ENCODE data around the gene GFOD2. TPM values are rescaled to one million over a fixed set of nuclear protein-coding genes. Genes with fewer than 3 reads are reported as not detected.

The GFOD2 gene
- total and polyA plus RNA-seq, 2 experiments from 2014 or later: 19.3 to 34.3 TPM

GRCh38 chr16:67653789-67654402 is 65.2 kb downstream of the GFOD2 start:
- Histone ChIP-seq H3K4me1 (ENCODE audit: insufficient read depth) (no peaks in the 10 kb centered on the region; the same call in 1 of the 2 replicates), H2AFZ (no peak overlapping the region), H3K27me3 (ENCODE audit: insufficient read depth) (peaks cover 50% of the 10 kb centered on the region), H3K27ac (ENCODE audit: low read depth) (no peak overlapping the region), H3K4me3 (peak overlapping the region; percentile 69), H3K79me2 (replicated peaks; ENCODE audit: insufficient read depth) (no peaks in the 10 kb centered on the region), H3K36me3 (ENCODE audit: insufficient read depth) (no peaks in the 10 kb centered on the region), H3F3A (replicated peaks; ENCODE audit: low read depth) (peaks cover 6% of the 10 kb centered on the region; the same call in 1 of the 2 replicates), H4K20me1 (replicated peaks; ENCODE audit: insufficient read depth) (no peaks in the 10 kb centered on the region; the same call in 1 of the 2 replicates), H3K9me2 (ENCODE audit: insufficient read depth) (no peaks in the 10 kb centered on the region), H3K4me2 (peak overlapping the region; percentile 87)
- Mint-ChIP-seq H3K27me3 (ENCODE audit: insufficient read depth, low read depth, poor library complexity) (peaks cover 60% of the 10 kb centered on the region), H3K27ac (no peak overlapping the region), H3K36me3 (ENCODE audit: low read depth) (peaks cover 9% of the 10 kb centered on the region; the same call in 1 of the 3 replicates), H3K9me3 (no peaks in the 10 kb centered on the region), H3K4me3 (peak overlapping the region; percentile 77), H3K4me1 (peaks cover 11% of the 10 kb centered on the region)
- ATAC-seq (peak; percentile 3), DNase-seq (ENCODE audit: low spot score) (no peak)
- TF ChIP-seq CREB1 (CRISPR knock-in tag; IDR thresholded peaks at IDR 0.05; ENCODE audit: low read depth) (no peak), JUNB (IDR thresholded peaks at IDR 0.05; ENCODE audit: unreplicated experiment) (no peak), POLR2AphosphoS5 (IDR thresholded peaks at IDR 0.05; ENCODE audit: low read depth) (no peak), ZNF462 (CRISPR knock-in tag; IDR thresholded peaks at IDR 0.05) (no peak), ETS1 (IDR thresholded peaks at IDR 0.05) (no peak), EZH2phosphoT487 (IDR thresholded peaks at IDR 0.05; ENCODE audit: unreplicated experiment) (no peak)
- TF ChIP-seq, protein P1, sequence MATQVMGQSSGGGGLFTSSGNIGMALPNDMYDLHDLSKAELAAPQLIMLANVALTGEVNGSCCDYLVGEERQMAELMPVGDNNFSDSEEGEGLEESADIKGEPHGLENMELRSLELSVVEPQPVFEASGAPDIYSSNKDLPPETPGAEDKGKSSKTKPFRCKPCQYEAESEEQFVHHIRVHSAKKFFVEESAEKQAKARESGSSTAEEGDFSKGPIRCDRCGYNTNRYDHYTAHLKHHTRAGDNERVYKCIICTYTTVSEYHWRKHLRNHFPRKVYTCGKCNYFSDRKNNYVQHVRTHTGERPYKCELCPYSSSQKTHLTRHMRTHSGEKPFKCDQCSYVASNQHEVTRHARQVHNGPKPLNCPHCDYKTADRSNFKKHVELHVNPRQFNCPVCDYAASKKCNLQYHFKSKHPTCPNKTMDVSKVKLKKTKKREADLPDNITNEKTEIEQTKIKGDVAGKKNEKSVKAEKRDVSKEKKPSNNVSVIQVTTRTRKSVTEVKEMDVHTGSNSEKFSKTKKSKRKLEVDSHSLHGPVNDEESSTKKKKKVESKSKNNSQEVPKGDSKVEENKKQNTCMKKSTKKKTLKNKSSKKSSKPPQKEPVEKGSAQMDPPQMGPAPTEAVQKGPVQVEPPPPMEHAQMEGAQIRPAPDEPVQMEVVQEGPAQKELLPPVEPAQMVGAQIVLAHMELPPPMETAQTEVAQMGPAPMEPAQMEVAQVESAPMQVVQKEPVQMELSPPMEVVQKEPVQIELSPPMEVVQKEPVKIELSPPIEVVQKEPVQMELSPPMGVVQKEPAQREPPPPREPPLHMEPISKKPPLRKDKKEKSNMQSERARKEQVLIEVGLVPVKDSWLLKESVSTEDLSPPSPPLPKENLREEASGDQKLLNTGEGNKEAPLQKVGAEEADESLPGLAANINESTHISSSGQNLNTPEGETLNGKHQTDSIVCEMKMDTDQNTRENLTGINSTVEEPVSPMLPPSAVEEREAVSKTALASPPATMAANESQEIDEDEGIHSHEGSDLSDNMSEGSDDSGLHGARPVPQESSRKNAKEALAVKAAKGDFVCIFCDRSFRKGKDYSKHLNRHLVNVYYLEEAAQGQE (IDR thresholded peaks at IDR 0.05; ENCODE audit: unreplicated experiment): peak; percentile 51

All from GM23338 (cell line).